CD4-positive, alpha-beta T cell treated with Interleukin-4 for 1 hour (primary cell): ENCODE results near the gene CKB.
A peak's percentile ranks its signal among the peaks of the same experiment; 100 is the strongest.

Experiments used
- DNase-seq, 2 donors: peaks; one replicate each; pipeline ENCODE4 v3.0.0-alpha.2; 2020 to 2022

The CKB gene

DNA sequence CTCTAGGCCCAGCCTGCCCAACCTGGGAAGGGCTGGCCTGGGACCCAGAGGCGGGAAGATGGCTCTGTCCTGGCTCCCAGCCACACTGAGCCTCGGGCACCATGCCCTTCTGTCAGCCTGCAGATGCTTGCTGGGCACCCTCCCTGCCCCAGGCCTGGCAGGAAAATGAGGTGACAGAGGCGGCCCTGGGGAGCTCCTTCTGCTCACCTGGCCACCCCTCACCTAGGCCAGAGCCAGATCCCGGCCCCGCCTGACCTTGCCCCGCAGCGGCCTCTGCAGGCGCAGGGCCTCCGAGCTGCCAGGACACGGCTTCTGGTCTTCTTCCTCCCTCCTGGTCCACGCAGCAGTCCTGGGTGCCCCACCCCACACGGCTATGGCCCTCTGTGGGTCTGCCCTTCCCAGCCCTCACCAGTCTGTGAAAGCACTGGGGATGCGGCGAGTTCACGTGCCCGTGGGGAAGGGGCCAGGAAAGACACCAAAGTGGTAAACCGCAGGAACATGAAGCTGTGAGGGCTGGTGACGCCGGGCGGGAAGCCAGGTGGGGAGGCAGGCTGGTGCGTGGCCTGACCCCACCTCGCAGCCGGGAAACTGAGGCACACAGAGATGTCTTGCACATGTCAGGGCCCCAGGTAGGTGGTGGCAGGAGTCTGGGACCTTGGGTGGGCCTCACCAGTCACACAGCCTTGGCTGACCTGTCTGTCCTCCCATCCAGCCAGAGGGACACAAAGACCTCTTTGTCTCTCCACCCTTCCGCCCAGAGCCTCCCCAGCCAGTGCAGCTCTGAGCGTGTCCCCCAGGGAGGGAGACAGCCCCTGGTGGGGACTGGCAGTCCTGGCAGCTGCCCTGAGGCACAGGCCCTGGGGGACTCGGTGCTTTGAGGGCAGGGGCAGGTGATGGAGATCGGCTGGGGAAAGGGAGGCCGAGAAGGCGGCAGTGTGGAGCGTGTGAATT is 27.0 kb upstream of the CKB start:
- no peak for DNase-seq

GRCh38 chr14:103548463-103549351 is 26.1 kb upstream of the CKB start:
- no peak for DNase-seq

GRCh38 chr14:103547941-103548462 is 25.4 kb upstream of the CKB start:
- DNase-seq: no peak

GRCh38 chr14:103547455-103547940 is 24.9 kb upstream of the CKB start:
- no peak for DNase-seq

GRCh38 chr14:103546652-103547454 is 24.2 kb upstream of the CKB start:
- peak; percentile 78 for DNase-seq

DNA sequence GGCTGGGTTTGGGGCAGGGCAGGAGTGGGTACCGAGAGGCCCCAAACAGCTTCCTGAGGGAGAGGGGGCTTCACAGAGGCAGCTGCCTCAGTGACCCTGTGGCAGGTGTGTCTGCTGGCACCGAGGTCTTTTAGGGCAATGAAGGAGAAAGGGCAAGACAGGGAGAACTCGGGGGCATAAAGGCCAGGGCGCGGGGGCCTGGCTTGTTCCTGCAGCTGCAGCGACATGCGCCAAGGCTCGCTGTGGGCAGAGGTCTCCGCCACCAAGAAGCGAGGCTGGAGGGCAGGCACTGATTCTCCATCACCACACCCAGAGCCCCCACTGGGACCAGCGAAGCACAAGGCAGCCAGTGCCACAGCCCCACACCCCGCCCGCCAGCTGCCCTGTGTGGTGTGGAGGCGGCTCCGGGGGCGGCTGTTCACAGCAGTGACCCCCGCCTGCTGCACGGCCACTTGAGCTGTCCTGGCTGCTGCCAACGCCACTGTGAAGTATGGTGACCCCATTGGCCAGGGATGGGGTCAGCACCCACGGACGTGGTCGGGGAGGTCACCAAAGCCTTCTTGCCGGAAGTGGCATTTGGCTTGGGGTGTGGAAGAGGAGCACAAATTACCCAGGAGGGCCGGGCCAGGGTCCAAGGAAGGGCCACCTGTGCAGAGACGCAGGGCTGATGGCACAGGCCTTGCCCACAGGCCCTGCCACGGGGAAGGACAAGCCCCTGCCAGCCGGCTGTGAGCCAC is 23.5 kb upstream of the CKB start:
- DNase-seq: no peak

DNA sequence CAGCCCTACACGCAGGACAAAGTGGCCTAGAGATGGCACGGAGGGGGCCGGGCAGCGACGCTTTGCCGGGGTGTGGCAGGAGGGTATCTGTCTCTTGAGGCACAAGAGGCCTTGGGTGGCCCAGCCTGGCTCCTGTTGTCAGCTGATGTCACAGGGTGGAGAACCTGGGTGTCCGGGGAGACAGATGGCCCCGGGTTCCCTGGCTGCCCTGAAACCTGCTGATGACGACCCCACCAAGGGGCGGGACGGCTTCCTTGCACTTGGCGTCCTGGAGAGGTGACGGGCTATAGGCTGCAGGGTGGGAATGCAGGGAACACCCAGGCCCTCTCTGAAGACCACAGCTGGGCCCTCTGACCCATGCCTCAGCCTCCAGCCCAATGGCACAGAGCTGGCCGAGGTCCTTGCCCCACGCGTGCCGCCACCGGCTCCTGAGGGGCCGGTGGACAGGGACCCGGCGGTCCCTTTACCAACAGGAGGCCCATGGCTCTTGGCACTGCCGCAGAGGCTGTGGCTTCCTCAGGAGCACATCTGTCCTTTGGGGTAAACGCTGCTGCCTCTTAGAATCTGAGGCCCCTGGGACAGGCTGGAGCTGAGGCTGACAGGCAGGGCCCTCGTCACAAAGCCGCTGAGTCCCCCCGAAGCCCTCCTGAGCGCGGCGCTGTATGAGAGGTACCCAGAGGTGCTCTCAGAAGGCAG is 22.7 kb upstream of the CKB start:
- DNase-seq: no peak

DNA sequence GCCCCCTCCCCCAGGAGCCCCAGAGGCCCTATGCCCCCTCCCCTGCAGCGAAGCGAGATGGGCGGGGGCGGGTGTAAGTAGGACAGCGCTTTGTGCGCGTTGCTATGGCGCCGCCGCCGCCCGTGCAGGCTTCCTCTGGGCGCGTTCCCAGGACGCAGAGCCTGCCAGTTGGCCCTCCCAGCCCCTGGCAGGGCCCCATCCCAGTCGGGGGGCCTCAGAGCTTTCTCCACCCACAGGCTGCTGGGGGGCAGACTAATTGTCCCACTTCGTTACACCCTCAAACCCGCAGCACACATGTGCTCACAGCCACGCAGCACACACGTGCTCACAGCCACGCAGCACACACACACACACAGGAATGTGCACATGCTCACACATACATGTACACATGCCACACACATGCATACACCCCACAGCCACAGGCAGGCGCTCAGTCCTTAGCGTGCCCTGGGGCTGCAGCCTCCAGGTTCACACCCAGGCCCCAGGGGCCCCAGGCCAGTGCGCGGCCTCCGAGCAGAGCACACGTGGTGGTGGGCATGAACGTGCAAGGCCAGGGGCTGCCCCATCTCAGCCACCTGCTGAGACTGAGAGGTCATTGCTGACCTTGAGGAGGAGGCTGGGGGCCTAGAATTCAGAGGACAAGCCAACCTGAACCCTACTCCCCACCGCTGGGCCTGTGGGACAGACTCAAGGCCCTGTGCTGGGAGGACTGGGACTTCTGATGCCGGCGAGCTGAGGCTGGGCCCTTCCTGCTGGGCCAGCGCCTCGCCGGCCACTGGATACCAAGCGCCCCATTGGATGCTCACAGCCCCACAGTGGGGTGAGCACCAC is 22.0 kb upstream of the CKB start:
- DNase-seq: no peak

- no peak for DNase-seq
These were observed 21.2 kb upstream of the CKB start for GRCh38 chr14:103543721-103544387.

- no peak for DNase-seq
These were observed 20.5 kb upstream of the CKB start for GRCh38 chr14:103543140-103543539.

DNA sequence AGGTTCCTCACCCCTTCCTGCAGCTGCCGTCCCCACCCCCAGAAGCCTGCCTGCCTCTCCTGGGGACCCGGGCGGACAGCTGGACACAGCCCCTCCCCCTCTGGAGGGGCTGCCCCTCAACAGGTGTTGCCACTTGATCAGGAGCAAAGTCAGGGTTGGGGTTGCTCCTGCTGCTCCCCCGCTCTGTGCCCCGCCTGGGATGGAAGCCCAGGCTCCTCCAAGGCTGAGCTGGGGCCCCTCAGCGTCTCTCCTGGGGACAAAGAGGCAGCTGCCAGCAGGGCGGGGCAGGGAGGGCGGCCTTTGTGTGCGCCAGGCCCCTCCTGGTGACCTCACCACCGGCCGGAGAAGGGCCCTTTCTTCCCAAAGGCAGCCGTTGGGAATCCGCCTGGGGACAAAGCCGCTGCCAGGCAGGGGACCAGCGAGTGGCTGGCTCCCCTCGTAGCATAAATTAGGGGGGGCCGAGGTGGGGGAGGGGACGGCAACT is 20.0 kb upstream of the CKB start:
- DNase-seq: no peak

DNA sequence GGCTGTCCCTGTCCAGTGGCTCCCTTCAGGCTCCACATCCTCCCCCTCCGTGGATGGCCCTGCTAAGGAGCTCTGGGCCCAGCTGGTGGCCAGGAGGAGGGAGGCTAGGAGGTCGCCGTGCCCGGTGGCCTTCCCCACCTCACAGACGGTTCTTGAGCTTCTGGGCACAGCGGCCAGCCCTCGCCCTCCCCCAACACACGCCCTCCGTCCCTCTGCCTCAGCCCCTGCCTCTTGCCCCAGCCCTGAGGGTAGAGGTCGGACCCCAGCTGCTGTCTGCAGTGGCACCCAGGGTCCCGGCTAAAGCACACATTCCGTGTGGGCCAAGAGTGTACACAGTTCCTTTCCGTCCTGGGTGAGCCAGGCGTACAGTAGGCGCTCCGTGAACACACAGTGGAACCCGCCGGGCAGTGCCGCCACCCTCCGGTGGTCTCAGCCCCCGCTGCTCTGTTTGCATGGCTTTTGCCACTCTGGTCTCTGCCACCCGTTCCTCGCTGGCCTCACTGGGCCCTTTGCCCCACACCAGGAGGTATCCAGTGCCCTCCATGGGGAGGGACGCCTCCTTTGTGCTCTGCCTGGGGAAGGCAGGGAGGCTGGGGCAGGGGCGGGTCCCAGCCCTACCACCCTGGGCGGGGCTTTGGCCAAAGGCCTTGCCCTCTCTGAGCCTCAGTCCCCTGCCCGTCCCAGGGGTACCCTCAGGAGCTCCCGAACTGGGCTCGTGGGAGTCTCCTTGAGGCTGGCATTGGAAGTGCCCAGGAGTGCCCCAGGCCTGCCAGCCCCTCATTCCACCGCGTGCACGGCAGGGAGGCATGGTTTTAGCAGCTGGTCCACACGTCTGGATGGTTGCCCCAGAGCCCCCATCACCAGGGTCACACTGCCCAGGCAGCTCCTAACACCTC is 19.3 kb upstream of the CKB start:
- no peak for DNase-seq

DNA sequence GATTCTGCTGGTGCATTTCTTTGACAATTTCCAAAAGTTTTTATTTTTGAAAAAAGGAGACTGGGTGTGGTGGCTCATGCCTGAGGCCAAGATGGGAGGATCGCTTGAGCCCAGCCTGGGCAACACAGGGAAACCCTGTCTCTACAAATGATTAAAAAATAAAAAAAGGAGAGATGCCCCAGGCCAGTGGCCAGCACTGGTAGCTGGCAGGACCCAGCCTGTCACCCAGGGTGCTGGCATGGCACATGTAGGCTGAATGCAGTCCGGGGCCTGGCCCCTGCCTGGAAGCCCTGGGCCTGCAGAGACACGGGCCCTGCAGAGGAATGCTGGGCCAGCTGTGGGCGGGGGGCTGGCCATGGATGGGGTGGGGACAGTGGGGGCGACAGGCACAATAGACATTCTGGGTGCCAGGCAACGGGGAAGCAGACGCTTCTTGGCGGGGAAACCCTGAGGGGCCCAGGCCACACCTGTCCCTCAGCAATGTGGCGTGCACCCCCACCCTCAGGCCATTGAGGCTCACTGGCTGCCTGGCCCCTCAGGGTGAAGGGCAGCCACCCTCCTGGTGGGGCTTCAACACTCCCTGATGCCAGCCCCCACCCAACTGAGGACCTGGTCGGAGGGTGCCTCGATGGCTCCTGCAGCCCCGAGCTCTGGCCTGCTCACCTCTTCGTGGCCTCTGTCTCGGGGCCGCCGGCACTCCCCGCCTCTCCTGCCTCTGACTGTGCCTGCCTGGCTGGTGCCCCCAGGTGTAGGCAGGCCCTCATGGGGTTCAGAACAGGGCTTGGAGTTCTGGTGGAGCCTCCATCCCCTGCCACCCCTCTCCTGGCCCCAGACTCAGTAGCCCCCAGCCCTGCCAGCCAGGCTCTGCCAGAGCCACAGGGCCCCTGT is 18.4 kb upstream of the CKB start:
- no peak for DNase-seq

GRCh38 chr14:103539056-103539825 is 16.6 kb upstream of the CKB start:
- no peak for DNase-seq

GRCh38 chr14:103538291-103539055 is 15.8 kb upstream of the CKB start:
- DNase-seq: no peak
